GM20000 (cell line): Measurements from ENCODE around the gene CNTNAP5.

Experiments used
- DNase-seq: peaks from one replicate; pipeline ENCODE4 v3.0.0; 2012; ENCODE audit warnings: low spot score
- CTCF ChIP-seq: IDR thresholded peaks from 2 replicates; pipeline ENCODE4 v1.5.1; 2012; ENCODE audit warnings: mild to moderate bottlenecking, control low read depth; ENCODE audit errors: extremely low read depth, missing control alignments

The CNTNAP5 gene

GRCh38 chr2:124610866-124611265 lies 585.8 kb downstream of the CNTNAP5 start:
- TF ChIP-seq CTCF, result no peak
- no peak for DNase-seq

GRCh38 chr2:124623560-124623959 lies 598.5 kb downstream of the CNTNAP5 start:
- no peak for TF ChIP-seq CTCF
- no peak for DNase-seq

- TF ChIP-seq CTCF, result no peak
- no peak for DNase-seq
Observed at GRCh38 chr2:124625561-124625960, 600.5 kb downstream of the CNTNAP5 start.

GRCh38 chr2:124626993-124627392 lies 601.9 kb downstream of the CNTNAP5 start:
- DNase-seq, result no peak

GRCh38 chr2:124633812-124634211 lies 608.7 kb downstream of the CNTNAP5 start:
- no peak for DNase-seq
- TF ChIP-seq CTCF, result no peak

More at GRCh38 chr2:124626993-124627392, 601.9 kb downstream of the CNTNAP5 start:
- TF ChIP-seq CTCF, result no peak

- no peak for DNase-seq
- no peak for TF ChIP-seq CTCF
Observed at GRCh38 chr2:124639524-124639923, 614.4 kb downstream of the CNTNAP5 start.

GRCh38 chr2:124640221-124640750 lies 615.2 kb downstream of the CNTNAP5 start:
- no peak for TF ChIP-seq CTCF
- no peak for DNase-seq
